GM19455 (cell line): ENCODE data around the gene MAGEA2B.
"Not testable (repeated sequence)": the region's sequence is repeated elsewhere in the genome, so short reads cannot be mapped to it uniquely, and the experiment has no call there.

Experiments used
- ATAC-seq: cut with Tn5 transposase; IDR thresholded peaks from one replicate; pipeline ENCODE4 v1.9.1; 2021; ENCODE audit not compliant: unreplicated experiment

MAGEA2B gene, protein sequence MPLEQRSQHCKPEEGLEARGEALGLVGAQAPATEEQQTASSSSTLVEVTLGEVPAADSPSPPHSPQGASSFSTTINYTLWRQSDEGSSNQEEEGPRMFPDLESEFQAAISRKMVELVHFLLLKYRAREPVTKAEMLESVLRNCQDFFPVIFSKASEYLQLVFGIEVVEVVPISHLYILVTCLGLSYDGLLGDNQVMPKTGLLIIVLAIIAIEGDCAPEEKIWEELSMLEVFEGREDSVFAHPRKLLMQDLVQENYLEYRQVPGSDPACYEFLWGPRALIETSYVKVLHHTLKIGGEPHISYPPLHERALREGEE

DNA sequence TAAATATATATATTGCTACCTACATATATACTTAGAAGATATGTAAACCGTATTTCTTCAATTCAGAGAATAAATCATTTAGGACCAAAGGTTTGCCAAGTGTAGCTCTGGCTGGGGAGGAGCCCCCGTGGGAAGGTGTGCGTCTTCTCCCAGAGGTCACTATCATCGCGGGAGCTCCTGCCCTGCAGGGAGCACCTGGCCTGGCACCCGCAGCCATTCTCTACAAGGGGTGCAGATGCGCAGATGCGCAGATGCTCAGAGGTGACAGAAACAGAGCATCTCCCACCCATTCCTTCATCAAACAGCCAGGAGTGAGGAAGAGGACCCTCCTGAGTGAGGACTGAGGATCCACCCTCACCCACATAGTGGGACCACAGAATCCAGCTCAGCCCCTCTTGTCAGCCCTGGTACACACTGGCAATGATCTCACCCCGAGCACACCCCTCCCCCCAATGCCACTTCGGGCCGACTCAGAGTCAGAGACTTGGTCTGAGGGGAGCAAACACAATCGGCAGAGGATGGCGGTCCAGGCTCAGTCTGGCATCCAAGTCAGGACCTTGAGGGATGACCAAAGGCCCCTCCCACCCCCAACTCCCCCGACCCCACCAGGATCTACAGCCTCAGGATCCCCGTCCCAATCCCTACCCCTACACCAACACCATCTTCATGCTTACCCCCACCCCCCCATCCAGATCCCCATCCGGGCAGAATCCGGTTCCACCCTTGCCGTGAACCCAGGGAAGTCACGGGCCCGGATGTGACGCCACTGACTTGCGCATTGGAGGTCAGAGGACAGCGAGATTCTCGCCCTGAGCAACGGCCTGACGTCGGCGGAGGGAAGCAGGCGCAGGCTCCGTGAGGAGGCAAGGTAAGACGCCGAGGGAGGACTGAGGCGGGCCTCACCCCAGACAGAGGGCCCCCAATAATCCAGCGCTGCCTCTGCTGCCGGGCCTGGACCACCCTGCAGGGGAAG lies at the start of gene MAGEA2B:
Gene MAGEA2B (plus strand): TSS at position 814 of the 973 bp plus-strand sequence. CDS start 2,479 bp downstream, outside the sequence.
- not testable (repeated sequence) for ATAC-seq

DNA sequence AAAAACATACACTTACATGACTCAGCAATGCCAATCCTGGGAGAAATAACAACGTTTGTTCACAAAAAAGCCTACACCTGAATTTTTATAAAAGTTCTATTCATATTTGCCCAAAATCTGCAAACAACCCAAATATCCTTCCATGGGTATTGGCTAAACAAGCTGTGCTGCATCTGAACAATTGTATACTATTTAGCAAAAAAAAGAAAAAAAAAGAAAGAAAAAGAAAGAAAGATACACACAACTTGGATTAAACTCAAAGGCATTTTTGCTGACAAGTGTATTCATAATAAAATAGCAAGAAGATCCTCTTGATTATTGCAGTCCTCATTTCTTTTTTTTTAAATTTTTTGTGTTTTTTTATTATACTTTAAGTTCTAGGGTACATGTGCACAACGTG lies 40.3 kb upstream of the MAGEA2B start:
- no peak for ATAC-seq

DNA sequence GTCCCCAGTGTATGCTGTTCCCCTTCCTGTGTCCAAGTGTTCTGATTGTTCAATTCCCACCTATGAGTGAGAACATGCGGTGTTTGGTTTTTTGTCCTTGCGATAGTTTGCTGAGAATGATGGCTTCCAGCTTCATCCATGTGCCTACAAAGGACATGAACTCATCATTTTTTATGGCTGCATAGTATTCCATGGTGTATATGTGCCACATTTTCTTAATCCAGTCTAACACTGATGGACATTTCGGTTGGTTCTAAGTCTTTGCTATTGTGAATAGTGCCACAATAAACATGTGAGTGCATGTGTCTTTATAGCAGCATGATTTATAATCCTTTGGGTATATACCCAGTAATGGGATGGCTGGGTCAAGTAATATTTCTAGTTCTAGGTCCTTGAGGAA lies 39.8 kb upstream of the MAGEA2B start:
- not testable (repeated sequence) for ATAC-seq

DNA sequence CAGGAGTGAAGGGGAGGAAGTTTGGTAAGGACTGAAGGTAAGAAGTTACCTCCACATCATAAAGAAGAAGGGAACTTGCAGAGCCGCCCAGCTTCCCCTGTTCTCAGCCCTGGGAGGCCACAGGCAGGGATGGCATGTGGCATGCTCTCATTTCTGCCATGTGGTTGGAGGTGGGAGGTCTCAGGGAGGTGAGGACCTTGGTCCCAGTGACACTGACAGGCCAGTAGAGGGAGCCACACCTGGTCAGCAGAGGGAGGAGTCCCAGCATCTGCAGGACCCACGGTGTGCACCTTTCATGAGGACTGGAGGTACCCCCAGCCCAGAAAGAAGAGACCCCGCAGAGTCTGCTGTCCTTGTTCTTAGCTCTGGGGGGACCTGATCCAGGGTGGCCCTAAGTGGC lies 33.4 kb upstream of the MAGEA2B start:
- not testable (repeated sequence) for ATAC-seq

DNA sequence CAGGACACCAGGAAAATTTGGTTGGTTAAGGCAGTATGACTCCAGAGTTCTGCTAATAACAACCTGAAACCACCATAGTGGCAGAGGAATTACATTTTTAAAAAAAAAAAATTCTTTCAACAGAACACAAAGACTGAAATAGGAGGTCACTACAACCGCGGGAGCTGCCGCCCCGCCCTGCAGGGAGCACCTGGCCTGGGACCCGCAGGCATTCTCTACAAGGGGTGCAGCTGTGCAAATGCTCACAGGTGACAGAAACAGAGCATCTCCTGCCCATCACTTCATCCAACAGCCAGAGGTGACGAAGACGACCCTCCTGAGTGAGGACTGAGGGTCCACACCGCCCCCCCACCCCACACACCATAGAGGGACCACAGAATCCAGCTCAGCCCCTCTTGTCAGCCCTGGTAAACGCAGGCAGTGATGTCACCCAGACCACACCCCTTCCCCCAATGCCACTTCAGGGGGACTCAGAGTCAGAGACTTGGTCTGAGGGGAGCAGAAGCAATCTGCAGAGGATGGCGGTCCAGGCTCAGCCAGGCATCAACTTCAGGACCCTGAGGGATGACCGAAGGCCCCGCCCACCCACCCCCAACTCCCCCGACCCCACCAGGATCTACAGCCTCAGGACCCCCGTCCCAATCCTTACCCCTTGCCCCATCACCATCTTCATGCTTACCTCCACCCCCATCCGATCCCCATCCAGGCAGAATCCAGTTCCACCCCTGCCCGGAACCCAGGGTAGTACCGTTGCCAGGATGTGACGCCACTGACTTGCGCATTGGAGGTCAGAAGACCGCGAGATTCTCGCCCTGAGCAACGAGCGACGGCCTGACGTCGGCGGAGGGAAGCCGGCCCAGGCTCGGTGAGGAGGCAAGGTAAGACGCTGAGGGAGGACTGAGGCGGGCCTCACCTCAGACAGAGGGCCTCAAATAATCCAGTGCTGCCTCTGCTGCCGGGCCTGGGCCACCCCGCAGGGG lies 16.2 kb upstream of the MAGEA2B start, which contains the start of gene MAGEA3:
Gene MAGEA3 (plus strand): TSS at position 843 of the 980 bp plus-strand sequence. CDS start 2,039 bp downstream, outside the sequence.
- not testable (repeated sequence) for ATAC-seq

DNA sequence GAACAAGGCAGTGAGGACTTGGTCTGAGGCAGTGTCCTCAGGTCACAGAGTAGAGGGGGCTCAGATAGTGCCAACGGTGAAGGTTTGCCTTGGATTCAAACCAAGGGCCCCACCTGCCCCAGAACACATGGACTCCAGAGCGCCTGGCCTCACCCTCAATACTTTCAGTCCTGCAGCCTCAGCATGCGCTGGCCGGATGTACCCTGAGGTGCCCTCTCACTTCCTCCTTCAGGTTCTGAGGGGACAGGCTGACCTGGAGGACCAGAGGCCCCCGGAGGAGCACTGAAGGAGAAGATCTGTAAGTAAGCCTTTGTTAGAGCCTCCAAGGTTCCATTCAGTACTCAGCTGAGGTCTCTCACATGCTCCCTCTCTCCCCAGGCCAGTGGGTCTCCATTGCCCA lies 14.0 kb upstream of the MAGEA2B start:
- ATAC-seq: not testable (repeated sequence)

DNA sequence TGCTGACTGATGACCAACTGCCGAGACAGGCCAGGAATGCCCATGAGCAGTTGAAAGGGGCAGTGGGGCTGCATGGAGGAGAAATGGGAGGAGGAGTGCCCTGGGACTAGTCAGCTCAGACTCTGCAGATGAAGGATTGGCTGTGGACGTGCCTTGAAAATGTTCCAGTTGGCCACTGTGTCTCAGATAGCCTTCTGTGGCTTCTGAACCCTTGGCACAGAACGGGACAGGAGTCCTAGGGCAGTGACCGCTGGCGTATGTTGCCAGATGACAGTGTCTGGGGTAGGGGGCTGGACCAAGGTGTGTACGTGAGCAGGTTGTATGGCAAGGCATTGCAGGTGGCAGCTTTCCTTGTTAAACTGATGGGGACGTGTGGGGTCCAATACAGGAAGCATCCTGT lies 7.9 kb upstream of the MAGEA2B start:
- ATAC-seq: not testable (repeated sequence)

DNA sequence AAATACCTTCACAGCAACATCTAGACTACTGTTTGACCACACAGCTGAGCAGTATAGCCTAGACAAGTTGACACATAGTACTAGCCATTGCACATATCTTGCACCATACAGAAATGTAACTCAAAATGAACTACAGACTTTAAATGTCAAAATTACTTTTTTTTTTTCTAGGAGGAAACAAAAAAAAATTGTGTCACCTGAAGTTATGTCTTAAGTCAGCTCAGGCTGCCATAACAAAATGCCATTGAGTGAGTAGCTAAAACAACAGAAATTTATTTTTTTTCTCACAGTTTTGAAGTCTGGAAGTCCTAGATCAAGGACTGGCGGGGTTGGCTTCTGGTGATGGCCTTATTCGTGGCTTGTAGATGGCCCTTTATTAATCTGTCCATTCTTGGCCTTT lies 5.3 kb upstream of the MAGEA2B start, which contains the start of gene CSAG2:
Gene CSAG2 (minus strand): TSS at position 101 of the 400 bp plus-strand sequence. CDS start 161 bp downstream, outside the sequence.
- not testable (repeated sequence) for ATAC-seq

DNA sequence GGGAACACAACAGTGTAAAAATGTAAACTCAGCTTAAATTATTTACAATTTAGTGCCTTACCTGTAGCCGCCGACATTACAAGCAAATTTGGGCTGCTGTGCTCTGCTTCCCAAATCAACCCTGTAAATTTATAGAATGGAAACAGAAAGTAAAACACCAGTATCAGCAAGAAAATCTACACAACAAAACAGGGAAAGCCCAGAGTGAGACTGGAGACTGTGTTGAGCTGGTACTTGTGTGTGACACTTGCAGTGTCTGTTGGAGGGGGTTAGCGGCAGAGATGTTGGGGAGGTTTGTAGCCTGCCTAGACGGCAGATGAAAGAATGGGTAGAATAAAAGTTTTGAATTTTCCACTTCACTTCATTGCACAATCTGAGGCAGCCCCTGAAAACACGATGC lies 1.2 kb upstream of the MAGEA2B start:
- ATAC-seq: not testable (repeated sequence)

DNA sequence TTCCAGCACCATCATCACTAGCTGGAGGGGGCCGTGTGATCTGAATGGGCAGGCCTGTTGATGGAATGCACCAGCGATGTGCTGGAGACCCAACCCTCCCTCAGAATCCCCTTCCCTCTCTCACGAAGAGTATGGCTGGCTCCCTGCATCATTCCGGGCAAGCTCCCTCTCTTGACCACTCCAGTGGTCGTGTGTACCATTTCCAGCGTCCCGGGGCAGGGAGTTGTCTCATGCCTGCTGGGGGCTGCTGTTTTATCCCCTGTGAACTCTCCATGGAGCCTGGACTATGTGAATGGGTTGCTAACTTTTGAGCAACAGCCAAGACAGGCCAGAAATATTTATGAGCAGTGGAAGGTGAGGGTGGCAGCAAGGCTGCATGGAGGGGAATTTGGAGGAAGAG lies 11.0 kb downstream of the MAGEA2B start:
- no peak for ATAC-seq

DNA sequence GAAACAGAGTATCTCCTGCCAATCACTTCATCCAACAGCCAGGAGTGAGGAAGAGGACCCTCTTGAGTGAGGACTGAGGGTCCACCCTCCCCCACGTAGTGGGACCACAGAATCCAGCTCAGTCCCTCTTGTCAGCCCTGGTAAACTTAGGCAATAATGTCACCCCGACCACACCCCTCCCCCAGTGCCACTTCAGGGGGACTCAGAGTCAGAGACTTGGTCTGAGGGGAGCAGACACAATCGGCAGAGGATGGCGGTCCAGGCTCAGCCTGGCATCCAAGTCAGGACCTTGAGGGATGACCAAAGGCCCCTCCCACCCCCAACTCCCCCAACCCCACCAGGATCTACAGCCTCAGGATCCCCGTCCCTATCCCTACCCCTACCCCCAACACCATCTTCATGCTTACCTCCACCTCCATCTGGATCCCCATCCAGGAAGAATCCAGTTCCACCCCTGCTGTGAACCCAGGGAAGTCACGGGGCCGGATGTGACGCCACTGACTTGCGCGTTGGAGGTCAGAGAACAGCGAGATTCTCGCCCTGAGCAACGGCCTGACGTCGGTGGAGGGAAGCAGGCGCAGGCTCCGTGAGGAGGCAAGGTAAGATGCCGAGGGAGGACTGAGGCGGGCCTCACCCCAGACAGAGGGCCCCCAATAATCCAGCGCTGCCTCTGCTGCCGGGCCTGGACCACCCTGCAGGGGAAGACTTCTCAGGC lies 19.0 kb downstream of the MAGEA2B start, which contains the start of the genes CSAG1 and MAGEA12:
Gene CSAG1 (minus strand): TSS at position 461 of the 715 bp plus-strand sequence. CDS start 1,261 bp downstream, outside the sequence.
Gene MAGEA12 (plus strand): TSS at position 497 of the 715 bp plus-strand sequence. CDS start 2,405 bp downstream, outside the sequence.
- no peak for ATAC-seq

DNA sequence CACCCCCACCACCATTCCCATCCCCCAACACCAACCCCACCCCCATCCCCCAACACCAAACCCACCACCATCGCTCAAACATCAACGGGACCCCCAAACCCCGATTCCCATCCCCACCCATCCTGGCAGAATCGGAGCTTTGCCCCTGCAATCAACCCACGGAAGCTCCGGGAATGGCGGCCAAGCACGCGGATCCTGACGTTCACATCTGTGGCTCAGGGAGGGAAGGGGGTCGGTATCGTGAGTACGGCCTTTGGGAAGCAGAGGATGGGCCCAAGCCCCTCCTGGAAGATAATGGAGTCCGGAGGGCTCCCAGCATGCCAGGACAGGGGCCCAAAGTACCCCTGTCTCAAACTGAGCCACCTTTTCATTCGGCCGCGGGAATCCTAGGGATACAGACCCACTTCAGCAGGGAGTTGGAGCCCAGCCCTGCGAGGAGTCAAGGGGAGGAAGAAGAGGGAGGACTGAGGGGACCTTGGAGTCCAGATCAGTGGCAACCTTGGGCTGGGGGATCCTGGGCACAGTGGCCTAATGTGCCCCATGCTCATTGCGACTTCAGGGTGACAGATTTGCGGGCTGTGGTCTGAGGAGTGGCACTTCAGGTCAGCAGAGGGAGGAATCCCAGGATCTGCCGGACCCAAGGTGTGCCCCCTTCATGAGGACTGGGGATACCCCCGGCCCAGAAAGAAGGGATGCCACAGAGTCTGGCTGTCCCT lies 19.9 kb downstream of the MAGEA2B start:
- not testable (repeated sequence) for ATAC-seq

DNA sequence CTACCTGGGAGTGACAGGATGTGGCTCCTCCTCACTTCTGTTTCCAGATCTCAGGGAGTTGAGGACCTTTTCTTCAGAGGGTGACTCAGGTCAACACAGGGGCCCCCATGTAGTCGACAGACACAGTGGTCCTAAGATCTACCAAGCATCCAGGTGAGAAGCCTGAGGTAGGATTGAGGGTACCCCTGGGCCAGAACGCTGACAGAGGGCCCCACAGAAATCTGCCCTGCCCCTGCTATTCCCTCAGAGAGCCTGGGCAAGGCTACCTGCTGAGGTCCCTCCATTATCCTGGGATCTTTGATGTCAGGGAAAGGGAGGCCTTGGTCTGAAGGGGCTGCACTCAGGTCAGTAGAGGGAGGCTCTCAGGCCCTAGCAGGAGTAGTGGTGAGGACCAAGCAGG lies 20.7 kb downstream of the MAGEA2B start:
- no peak for ATAC-seq

DNA sequence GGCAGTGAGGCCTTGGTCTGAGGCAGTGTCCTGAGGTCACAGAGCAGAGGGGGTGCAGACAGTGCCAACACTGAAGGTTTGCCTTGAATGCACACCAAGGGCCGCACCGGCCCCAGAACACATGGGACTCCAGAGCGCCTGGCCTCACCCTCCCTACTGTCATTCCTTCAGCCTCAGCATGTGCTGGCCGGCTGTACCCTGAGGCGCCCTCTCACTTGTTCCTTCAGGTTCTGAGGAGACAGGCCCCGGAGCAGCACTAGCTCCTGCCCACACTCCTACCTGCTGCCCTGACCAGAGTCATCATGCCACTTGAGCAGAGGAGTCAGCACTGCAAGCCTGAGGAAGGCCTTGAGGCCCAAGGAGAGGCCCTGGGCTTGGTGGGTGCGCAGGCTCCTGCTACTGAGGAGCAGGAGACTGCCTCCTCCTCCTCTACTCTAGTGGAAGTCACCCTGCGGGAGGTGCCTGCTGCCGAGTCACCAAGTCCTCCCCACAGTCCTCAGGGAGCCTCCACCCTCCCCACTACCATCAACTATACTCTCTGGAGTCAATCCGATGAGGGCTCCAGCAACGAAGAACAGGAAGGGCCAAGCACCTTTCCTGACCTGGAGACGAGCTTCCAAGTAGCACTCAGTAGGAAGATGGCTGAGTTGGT lies 21.6 kb downstream of the MAGEA2B start:
- ATAC-seq: no peak

DNA sequence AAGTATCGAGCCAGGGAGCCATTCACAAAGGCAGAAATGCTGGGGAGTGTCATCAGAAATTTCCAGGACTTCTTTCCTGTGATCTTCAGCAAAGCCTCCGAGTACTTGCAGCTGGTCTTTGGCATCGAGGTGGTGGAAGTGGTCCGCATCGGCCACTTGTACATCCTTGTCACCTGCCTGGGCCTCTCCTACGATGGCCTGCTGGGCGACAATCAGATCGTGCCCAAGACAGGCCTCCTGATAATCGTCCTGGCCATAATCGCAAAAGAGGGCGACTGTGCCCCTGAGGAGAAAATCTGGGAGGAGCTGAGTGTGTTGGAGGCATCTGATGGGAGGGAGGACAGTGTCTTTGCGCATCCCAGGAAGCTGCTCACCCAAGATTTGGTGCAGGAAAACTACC lies 22.1 kb downstream of the MAGEA2B start:
- not testable (repeated sequence) for ATAC-seq

DNA sequence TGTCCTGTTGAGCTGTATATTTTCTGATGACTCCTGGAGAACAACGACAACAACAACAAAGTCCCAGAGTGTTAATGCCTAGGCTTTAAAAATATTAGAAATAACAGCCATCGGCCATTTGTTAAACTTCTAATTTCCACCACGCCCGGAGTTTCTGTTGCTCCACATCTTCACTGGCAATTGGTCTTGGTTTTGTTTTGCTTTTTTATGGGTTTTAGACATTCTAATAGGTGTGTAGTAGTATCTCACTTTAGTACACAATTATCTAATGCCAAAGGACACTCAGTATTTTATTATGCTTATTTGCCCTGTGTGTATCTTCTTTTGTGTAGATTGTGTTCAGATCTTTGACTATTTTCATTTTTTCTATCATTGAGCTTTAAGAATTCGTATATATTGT lies 24.1 kb downstream of the MAGEA2B start:
- ATAC-seq: no peak

DNA sequence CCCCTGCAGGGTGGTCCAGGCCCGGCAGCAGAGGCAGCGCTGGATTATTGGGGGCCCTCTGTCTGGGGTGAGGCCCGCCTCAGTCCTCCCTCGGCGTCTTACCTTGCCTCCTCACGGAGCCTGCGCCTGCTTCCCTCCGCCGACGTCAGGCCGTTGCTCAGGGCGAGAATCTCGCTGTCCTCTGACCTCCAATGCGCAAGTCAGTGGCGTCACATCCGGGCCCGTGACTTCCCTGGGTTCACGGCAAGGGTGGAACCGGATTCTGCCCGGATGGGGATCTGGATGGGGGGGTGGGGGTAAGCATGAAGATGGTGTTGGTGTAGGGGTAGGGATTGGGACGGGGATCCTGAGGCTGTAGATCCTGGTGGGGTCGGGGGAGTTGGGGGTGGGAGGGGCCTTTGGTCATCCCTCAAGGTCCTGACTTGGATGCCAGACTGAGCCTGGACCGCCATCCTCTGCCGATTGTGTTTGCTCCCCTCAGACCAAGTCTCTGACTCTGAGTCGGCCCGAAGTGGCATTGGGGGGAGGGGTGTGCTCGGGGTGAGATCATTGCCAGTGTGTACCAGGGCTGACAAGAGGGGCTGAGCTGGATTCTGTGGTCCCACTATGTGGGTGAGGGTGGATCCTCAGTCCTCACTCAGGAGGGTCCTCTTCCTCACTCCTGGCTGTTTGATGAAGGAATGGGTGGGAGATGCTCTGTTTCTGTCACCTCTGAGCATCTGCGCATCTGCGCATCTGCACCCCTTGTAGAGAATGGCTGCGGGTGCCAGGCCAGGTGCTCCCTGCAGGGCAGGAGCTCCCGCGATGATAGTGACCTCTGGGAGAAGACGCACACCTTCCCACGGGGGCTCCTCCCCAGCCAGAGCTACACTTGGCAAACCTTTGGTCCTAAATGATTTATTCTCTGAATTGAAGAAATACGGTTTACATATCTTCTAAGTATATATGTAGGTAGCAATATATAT lies 39.5 kb downstream of the MAGEA2B start, which contains the start of gene MAGEA2:
Gene MAGEA2 (minus strand): TSS at position 157 of the 965 bp plus-strand sequence. CDS start 2,479 bp downstream, outside the sequence.
- not testable (repeated sequence) for ATAC-seq
